GM19467 (cell line): ENCODE results near the gene ZNF581.

Experiments
- ATAC-seq: cut with Tn5 transposase; IDR thresholded peaks from one replicate; pipeline ENCODE4 v1.9.1; 2021; ENCODE audit warnings: mild to moderate bottlenecking, moderate library complexity; ENCODE audit not compliant: unreplicated experiment

The ZNF581 gene

GRCh38 chr19:55643003-55643886, at the start of gene ZNF581:
ZNF581 (plus strand) TSS chr19:55643649; CDS start chr19:55644572, 923 bp downstream.
- no peak for ATAC-seq

- ATAC-seq: no peak
Observed at GRCh38 chr19:55594996-55595545, 48.4 kb upstream of the ZNF581 start.

GRCh38 chr19:55596304-55596703, 47.1 kb upstream of the ZNF581 start:
- ATAC-seq: no peak

GRCh38 chr19:55597501-55597921, 45.9 kb upstream of the ZNF581 start:
- no peak for ATAC-seq

GRCh38 chr19:55598034-55598433, 45.4 kb upstream of the ZNF581 start:
- no peak for ATAC-seq

- peak; percentile 45 for ATAC-seq
Observed at GRCh38 chr19:55598719-55599467, 44.6 kb upstream of the ZNF581 start.

- ATAC-seq: peak; percentile 48
Observed at GRCh38 chr19:55599468-55599841, 44.0 kb upstream of the ZNF581 start, which contains the start of gene FIZ1. FIZ1 (minus strand) TSS chr19:55599517; CDS start chr19:55597865, 1,652 bp downstream.

- peak; percentile 31 for ATAC-seq
Observed at GRCh38 chr19:55599842-55600661, 43.4 kb upstream of the ZNF581 start, which contains the start of gene ZNF524. ZNF524 (plus strand) TSS chr19:55600288; CDS start chr19:55602113, 1,825 bp downstream.

- ATAC-seq: no peak
Observed at GRCh38 chr19:55600662-55601028, 42.8 kb upstream of the ZNF581 start.

GRCh38 chr19:55601084-55601483, 42.4 kb upstream of the ZNF581 start:
- ATAC-seq: no peak

GRCh38 chr19:55602104-55603001, 41.1 kb upstream of the ZNF581 start:
- ATAC-seq: no peak

- ATAC-seq: no peak
Observed at GRCh38 chr19:55603115-55603514, 40.3 kb upstream of the ZNF581 start.

GRCh38 chr19:55603581-55604292, 39.7 kb upstream of the ZNF581 start:
- no peak for ATAC-seq

- peak; percentile 69 for ATAC-seq
Observed at GRCh38 chr19:55605207-55605636, 38.2 kb upstream of the ZNF581 start.

- ATAC-seq: peak; percentile 26
Observed at GRCh38 chr19:55605637-55606470, 37.6 kb upstream of the ZNF581 start, which contains the start of gene ZNF865. ZNF865 (plus strand) TSS chr19:55605647; CDS start chr19:55613619, 7,972 bp downstream.

- ATAC-seq: no peak
Observed at GRCh38 chr19:55606471-55606787, 37.0 kb upstream of the ZNF581 start.

- no peak for ATAC-seq
Observed at GRCh38 chr19:55606817-55607216, 36.6 kb upstream of the ZNF581 start.

GRCh38 chr19:55609326-55609725, 34.1 kb upstream of the ZNF581 start:
- no peak for ATAC-seq
